Uterus (tissue), 2 donors: Measurements from ENCODE around the gene BAZ1B.

Experiments used
- POLR2A ChIP-seq, 2 donors: fragments of 450-650 bp; IDR thresholded peaks; one replicate each; pipeline ENCODE4 v1.6.1; 2016; ENCODE audit warnings: antibody characterized with exemption in 2 of 2, mild to moderate bottlenecking in 1 of 2, moderate library complexity in 1 of 2
- TF ChIP-seq, protein P1 (sequence below), 4 experiments: fragments of 200-600 bp in 2 of 4; fragments of 450-650 bp in 2 of 4; sonication (generic) in 2 of 4; IDR thresholded peaks; one replicate each; pipeline ENCODE4 v1.5.1; 2016 to 2019; ENCODE audit warnings: antibody characterized with exemption in 4 of 4, mild to moderate bottlenecking in 2 of 4, moderate library complexity in 1 of 4

DNA sequence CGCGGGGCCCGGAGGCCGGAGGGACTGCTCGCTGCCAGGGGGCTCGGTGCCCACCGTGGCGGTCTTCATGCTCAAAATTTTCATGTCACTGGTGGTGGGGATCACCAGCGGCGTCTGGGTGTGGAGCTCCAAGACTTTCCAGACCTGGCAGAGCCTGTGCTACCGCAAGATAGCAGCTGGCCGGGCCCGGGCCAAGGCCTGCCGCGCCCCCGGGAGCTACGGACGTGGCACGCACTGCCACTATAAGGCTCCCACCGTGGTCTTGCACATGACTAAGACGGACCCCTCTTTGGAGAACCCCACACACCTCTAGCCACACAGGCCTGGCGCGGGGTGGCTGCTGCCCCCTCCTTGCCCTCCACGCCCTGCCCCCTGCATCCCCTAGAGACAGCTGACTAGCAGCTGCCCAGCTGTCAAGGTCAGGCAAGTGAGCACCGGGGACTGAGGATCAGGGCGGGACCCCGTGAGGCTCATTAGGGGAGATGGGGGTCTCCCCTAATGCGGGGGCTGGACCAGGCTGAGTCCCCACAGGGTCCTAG lies 86.6 kb downstream of the BAZ1B start:
- no peak for TF ChIP-seq POLR2A (IDR thresholded peaks at IDR 0.05)
- TF ChIP-seq, protein P1, sequence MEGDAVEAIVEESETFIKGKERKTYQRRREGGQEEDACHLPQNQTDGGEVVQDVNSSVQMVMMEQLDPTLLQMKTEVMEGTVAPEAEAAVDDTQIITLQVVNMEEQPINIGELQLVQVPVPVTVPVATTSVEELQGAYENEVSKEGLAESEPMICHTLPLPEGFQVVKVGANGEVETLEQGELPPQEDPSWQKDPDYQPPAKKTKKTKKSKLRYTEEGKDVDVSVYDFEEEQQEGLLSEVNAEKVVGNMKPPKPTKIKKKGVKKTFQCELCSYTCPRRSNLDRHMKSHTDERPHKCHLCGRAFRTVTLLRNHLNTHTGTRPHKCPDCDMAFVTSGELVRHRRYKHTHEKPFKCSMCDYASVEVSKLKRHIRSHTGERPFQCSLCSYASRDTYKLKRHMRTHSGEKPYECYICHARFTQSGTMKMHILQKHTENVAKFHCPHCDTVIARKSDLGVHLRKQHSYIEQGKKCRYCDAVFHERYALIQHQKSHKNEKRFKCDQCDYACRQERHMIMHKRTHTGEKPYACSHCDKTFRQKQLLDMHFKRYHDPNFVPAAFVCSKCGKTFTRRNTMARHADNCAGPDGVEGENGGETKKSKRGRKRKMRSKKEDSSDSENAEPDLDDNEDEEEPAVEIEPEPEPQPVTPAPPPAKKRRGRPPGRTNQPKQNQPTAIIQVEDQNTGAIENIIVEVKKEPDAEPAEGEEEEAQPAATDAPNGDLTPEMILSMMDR (IDR thresholded peaks at IDR 0.05), result no peak
